ENCODE results near the gene SGTA.

DNA sequence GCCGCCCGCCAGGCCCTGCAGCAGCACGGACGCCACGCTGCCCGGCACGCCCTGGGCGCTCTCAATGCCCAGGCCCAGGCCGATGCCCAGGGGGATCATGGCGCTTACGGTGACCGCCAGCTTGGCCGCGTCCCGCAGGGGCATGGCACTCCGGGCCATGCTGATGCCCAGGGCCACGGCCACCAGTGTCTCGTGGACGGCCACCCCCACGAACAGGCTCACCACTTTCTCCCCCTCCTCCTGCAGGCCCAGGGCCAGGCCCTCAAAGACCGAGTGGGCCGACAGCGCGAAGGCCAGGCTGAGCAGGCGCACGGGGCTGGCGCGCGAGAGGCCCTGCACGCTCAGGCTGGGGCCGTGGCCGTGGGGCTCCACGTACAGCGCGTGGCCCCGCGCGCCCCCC lies 50.2 kb downstream of the SGTA start:
- TF ChIP-seq POLR2A (IDR thresholded peaks at IDR 0.05; ENCODE audit: low read length) (no peak), GATA1 (IDR thresholded peaks at IDR 0.05; ENCODE audit: low read depth, low read length) (no peak)

All from erythroblast (primary cell).